Gastroesophageal sphincter (tissue), 3 donors: ENCODE measurements around the gene EEIG2.
"Not testable (repeated sequence)": the region's sequence is repeated elsewhere in the genome, so short reads cannot be mapped to it uniquely, and the experiment has no call there.

Source experiments
- POLR2A ChIP-seq, 2 donors: fragments of 450-650 bp; IDR thresholded peaks; one replicate each; pipeline ENCODE4 v1.6.1; 2017; ENCODE audit warnings: antibody characterized with exemption in 2 of 2, mild to moderate bottlenecking in 2 of 2, moderate library complexity in 1 of 2
- POLR2AphosphoS5 ChIP-seq: sonication (generic); formaldehyde crosslinking; IDR thresholded peaks from one replicate; pipeline ENCODE4 v1.6.1; 2017; ENCODE audit warnings: antibody characterized with exemption
- TF ChIP-seq, protein P1 (sequence below), 4 experiments: fragments of 200-600 bp in 2 of 4; fragments of 450-650 bp in 2 of 4; sonication (generic) in 1 of 4; IDR thresholded peaks; one replicate each; pipeline ENCODE4 v1.5.1; 2017 to 2019; ENCODE audit warnings: antibody characterized with exemption in 4 of 4, mild to moderate bottlenecking in 2 of 4, moderate library complexity in 2 of 4

DNA sequence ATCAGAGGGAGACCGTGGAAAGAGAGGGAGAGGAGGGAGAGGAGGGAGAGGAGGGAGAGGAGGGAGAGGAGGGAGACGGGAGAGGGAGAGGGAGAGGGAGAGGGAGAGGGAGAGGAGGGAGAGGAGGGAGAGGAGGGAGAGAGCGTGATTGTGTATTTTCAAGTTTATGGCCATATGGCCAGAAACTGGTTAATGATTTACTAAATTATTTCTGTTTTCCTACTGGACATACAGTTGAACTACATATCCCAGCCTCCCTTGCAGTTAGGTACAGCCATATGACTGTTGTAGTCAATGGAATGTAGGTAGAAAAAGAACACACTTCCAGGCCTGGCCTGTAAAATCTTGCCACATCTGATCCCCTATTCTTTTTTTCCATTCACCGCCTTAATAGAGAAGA is 23.1 kb upstream of the EEIG2 start:
- TF ChIP-seq POLR2AphosphoS5; POLR2A (IDR thresholded peaks at IDR 0.05): not testable (repeated sequence)
- TF ChIP-seq, protein P1, sequence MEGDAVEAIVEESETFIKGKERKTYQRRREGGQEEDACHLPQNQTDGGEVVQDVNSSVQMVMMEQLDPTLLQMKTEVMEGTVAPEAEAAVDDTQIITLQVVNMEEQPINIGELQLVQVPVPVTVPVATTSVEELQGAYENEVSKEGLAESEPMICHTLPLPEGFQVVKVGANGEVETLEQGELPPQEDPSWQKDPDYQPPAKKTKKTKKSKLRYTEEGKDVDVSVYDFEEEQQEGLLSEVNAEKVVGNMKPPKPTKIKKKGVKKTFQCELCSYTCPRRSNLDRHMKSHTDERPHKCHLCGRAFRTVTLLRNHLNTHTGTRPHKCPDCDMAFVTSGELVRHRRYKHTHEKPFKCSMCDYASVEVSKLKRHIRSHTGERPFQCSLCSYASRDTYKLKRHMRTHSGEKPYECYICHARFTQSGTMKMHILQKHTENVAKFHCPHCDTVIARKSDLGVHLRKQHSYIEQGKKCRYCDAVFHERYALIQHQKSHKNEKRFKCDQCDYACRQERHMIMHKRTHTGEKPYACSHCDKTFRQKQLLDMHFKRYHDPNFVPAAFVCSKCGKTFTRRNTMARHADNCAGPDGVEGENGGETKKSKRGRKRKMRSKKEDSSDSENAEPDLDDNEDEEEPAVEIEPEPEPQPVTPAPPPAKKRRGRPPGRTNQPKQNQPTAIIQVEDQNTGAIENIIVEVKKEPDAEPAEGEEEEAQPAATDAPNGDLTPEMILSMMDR (IDR thresholded peaks at IDR 0.05): not testable (repeated sequence)
